ENCODE results near the gene EPB41L2.

The EPB41L2 gene

DNA sequence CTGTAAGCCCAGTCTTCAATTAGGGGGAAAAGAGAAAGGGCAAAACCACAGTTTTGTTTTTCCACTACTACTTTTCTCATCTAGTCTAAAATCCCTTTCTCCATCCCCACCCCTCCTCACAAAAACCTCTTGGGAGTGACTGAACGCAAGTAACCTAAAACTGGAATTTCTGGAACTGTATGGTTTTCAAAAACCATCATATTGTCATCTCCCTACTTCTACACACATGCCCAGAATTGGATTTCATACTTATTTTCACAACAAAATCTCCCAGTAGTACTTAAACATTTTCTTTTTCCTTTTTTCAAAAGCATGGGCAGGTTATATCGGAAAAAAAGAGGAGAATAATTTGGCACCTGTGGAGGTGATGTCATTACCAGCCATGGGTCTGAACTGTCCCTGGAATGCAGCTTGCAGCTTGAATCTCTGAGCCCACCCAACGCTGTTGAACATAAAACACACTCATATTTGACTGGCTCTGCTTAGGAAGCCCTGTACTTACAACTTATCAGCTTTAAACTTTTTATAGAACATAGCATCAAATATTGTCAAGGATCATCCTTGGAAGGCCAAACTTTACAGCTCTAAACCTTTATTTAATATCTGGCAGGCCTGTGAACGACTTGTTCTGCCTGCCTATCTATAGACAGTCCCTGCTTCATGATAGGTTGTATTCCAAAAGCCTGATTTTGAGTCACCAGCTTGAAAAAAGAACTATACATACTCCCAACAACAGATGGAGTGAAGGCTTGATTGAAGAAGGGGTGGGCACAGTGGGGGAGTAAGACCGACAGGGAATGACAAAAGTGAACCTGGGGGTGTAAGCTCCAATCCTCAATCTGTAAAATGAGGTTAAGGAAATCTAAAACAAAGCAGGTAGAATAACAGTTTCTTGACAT is 59.3 kb downstream of the EPB41L2 start:
- Histone ChIP-seq H3K27me3 (ENCODE audit: insufficient read depth, low read depth) (no peaks in the 10 kb centered on the region), H2AFZ (ENCODE audit: low read depth) (no peak overlapping the region), H3K36me3 (ENCODE audit: insufficient read depth) (no peaks in the 10 kb centered on the region), H3K79me2 (ENCODE audit: insufficient read depth, low read depth) (peaks cover 10% of the 10 kb centered on the region; the same call in 1 of the 2 replicates), H3K9ac (no peak overlapping the region), H3K27ac (no peak overlapping the region), H3K4me3 (IDR thresholded peaks at IDR 0.05; ENCODE audit: insufficient read depth, low read depth, low read length) (no peak overlapping the region), H3K4me2 (no peak overlapping the region), H4K20me1 (ENCODE audit: insufficient read depth) (no peaks in the 10 kb centered on the region), H3K4me1 (ENCODE audit: low read depth, poor library complexity, severe bottlenecking) (no peaks in the 10 kb centered on the region)
- no peak for TF ChIP-seq CTCF (conservative IDR thresholded peaks at IDR 0.05; ENCODE audit: low read depth, low read length)

GRCh38 chr6:131002661-131002980 is 60.4 kb downstream of the EPB41L2 start:
- Histone ChIP-seq H3K27me3 (ENCODE audit: insufficient read depth, low read depth) (no peaks in the 10 kb centered on the region), H3K36me3 (ENCODE audit: insufficient read depth) (no peaks in the 10 kb centered on the region), H3K4me2 (no peak overlapping the region), H3K79me2 (ENCODE audit: insufficient read depth, low read depth) (peaks cover 10% of the 10 kb centered on the region; the same call in 1 of the 2 replicates), H3K27ac (no peak overlapping the region), H3K4me1 (ENCODE audit: low read depth, poor library complexity, severe bottlenecking) (no peaks in the 10 kb centered on the region), H2AFZ (ENCODE audit: low read depth) (no peak overlapping the region), H4K20me1 (ENCODE audit: insufficient read depth) (no peaks in the 10 kb centered on the region), H3K4me3 (IDR thresholded peaks at IDR 0.05; ENCODE audit: insufficient read depth, low read depth, low read length) (no peak overlapping the region), H3K9ac (no peak overlapping the region)
- TF ChIP-seq CTCF (conservative IDR thresholded peaks at IDR 0.05; ENCODE audit: low read depth, low read length), result no peak

- H3K9ac ChIP-seq, result no peak overlapping the region
- H4K20me1 ChIP-seq (ENCODE audit: insufficient read depth), result no peaks in the 10 kb centered on the region
- peaks cover 10% of the 10 kb centered on the region; the same call in 1 of the 2 replicates for H3K79me2 ChIP-seq (ENCODE audit: insufficient read depth, low read depth)
- H2AFZ ChIP-seq (ENCODE audit: low read depth), result no peak overlapping the region
- H3K4me1 ChIP-seq (ENCODE audit: low read depth, poor library complexity, severe bottlenecking), result no peaks in the 10 kb centered on the region
- no peak for TF ChIP-seq CTCF (conservative IDR thresholded peaks at IDR 0.05; ENCODE audit: low read depth, low read length)
- H3K36me3 ChIP-seq (ENCODE audit: insufficient read depth), result no peaks in the 10 kb centered on the region
- H3K4me2 ChIP-seq, result no peak overlapping the region
- no peak overlapping the region for H3K4me3 ChIP-seq (IDR thresholded peaks at IDR 0.05; ENCODE audit: insufficient read depth, low read depth, low read length)
- no peak overlapping the region for H3K27ac ChIP-seq
- no peaks in the 10 kb centered on the region for H3K27me3 ChIP-seq (ENCODE audit: insufficient read depth, low read depth)
Observed at GRCh38 chr6:131001945-131002660, 60.9 kb downstream of the EPB41L2 start.

GRCh38 chr6:131001111-131001736 is 61.8 kb downstream of the EPB41L2 start:
- no peaks in the 10 kb centered on the region for H3K4me1 ChIP-seq (ENCODE audit: low read depth, poor library complexity, severe bottlenecking)
- H2AFZ ChIP-seq (ENCODE audit: low read depth), result no peak overlapping the region

More at GRCh38 chr6:131001111-131001736, 61.8 kb downstream of the EPB41L2 start:
- H3K36me3 ChIP-seq (ENCODE audit: insufficient read depth), result no peaks in the 10 kb centered on the region
- H3K4me2 ChIP-seq, result no peak overlapping the region
- peaks cover 10% of the 10 kb centered on the region; the same call in 1 of the 2 replicates for H3K79me2 ChIP-seq (ENCODE audit: insufficient read depth, low read depth)
- H3K27ac ChIP-seq, result no peak overlapping the region
- H3K9ac ChIP-seq, result no peak overlapping the region
- H3K4me3 ChIP-seq (IDR thresholded peaks at IDR 0.05; ENCODE audit: insufficient read depth, low read depth, low read length), result no peak overlapping the region
- no peaks in the 10 kb centered on the region for H4K20me1 ChIP-seq (ENCODE audit: insufficient read depth)
- no peaks in the 10 kb centered on the region for H3K27me3 ChIP-seq (ENCODE audit: insufficient read depth, low read depth)
- TF ChIP-seq CTCF (conservative IDR thresholded peaks at IDR 0.05; ENCODE audit: low read depth, low read length), result no peak

Data from KMS-11 (cell line).